GM18507 (cell line): ENCODE results near the gene ERI3.

Experiments used
- DNase-seq: peaks from one replicate; pipeline ENCODE4 v3.0.0; 2011; ENCODE audit warnings: low read depth; ENCODE audit not compliant: insufficient read length; ENCODE audit errors: extremely low spot score
- FAIRE-seq: peaks from 2 replicates; lab custom pipeline; 2011; peaks lifted over from hg19 to GRCh38; lab: Jason Lieb, UNC

The ERI3 gene

GRCh38 chr1:44354268-44354839 lies 703 bp downstream of the ERI3 start:
- no peak for DNase-seq
- no peak for FAIRE-seq

DNA sequence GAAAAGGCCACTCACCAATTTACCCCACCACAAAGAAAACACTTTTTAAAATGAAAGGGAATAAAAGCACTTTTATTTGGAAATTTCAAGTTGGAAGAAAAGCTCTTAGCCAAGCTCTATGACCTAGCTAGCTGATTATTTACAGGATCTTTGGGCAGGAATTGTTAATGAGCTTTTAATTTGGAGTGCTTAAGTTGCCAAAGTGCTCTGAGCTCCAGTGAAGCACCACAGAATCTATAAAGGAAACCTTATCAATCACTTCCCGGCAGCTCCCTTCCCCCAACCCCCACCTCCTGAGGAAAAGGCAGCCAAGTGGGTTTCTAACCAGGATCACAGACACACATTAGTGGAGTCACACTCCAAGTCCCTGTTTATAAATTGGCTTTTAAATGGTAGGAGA lies 1.5 kb downstream of the ERI3 start:
- FAIRE-seq (no peak), DNase-seq (no peak)

DNA sequence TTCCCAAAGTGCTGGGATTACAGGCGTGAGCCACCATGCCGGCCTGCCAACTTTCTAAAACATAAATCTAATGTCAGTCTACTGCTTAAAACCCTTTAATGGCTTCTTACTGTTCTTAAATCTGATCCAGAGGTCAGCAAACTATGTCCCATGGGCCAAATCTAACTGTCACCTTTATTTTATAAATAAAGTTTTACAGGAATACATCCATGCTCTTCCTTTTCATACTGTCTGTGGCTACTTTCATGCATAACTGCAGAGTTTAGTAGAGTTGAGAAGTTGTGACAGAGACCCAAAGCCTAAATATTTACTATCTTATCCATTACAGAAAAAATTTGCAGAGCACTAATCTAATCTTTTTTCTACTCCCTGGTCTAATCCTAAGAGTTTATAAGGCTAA lies 3.8 kb downstream of the ERI3 start:
- no peak for FAIRE-seq

DNA sequence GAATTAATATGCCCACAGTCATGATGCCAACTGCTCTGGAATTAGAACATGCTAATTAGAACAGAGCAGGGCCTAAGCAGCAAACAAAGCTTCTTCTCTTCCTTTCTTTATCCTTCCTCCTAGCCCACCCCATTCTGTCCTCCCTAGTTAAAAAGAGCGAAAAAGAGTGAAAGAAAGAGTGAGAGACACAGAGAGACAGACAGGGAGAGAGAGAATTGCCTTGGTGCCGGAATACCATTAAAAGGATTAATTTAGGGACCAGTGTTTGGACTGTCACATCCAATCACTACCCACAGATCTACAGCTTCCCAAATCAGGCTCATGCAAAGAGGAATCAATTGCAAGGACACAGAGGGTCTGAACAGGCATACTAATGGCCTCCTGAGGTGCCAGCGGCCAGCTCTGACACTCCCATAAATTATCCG lies 7.0 kb downstream of the ERI3 start:
- DNase-seq: no peak
- FAIRE-seq: no peak

More for the DNA sequence above, 3.8 kb downstream of the ERI3 start:
- no peak for DNase-seq

DNA sequence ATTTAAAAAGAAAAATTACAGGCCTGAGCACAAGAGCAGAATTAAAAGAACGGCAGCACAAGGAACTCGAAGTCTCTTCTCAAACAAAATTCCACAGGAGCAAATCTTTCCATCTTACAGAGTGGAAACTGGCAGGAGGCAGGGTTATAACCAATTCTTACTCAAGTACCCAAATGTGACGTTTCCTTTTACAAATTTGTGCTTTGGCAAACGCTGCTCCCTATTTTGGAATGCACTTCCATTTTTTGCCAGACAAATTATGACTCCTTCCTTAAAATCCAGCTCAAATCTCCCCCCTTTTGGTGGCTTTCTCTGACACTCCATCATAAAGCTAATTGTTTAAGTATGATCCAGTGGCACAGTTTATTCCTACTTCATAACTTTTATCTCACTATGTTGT lies 7.8 kb downstream of the ERI3 start:
- FAIRE-seq (no peak), DNase-seq (no peak)

GRCh38 chr1:44346878-44347277 lies 8.2 kb downstream of the ERI3 start:
- FAIRE-seq: no peak
- no peak for DNase-seq

DNA sequence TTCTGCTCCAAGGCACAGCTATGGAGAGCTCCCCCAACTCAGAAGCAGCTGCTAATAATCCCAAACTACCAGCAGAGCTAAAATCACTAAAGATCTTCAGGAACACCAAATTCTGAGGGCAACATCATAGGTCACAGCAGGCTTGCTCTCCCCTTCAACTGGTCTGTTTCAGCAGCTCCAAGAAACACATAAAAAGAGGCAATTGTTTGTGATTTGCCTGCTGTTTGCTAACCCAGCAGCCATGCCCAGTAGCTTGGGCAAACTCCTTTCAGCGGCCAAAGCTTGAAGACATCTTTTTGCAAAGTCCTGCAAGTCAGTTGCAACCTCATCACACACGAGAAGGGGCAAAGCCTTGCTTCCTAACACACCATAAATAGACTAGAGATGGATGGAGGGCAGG lies 8.9 kb downstream of the ERI3 start:
- FAIRE-seq (no peak), DNase-seq (no peak)

GRCh38 chr1:44345187-44345775 lies 9.8 kb downstream of the ERI3 start:
- DNase-seq: no peak
- no peak for FAIRE-seq

DNA sequence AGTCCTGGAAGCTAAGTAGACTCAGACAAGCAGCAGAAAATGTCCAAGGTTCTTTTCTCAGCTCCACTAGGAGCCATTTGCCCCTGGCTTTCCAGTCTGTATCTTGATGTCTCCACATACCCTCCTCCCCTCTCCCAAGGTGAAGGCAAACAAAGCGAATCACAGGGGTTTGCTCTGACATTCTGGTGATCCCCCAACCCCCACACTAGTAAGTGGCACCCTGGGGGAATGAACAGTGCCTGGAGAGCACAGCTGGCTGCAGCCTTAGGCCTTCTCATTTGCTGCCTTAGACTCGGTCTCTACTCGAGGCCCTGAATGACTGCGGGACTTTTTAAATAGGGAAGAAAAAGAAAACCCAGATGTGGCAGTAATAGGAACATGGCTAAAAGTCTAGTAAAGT lies 15.3 kb downstream of the ERI3 start:
- no peak for DNase-seq
- FAIRE-seq: no peak

- DNase-seq (no peak), FAIRE-seq (no peak)
Measured at GRCh38 chr1:44338136-44338535, 16.9 kb downstream of the ERI3 start.

GRCh38 chr1:44336668-44337067 lies 18.4 kb downstream of the ERI3 start:
- no peak for DNase-seq
- no peak for FAIRE-seq

DNA sequence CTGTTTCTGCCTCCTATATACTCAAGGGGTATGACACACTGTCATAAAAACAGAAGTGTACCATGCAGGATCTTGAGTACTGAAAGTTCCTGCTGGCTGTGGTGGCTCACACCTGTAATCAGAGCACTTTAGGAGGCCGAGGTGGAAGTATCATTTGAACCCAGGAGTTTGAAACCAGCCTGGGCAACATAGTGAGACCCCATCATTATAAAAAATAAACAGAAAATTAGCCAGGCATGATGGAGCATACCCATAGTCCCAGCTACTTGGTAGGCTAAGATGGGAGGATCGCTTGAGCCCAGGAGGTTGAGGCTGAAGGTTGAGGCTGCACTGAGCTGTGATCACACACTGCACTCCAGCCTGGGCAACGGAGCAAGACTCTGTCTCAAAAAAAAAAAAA lies 20.1 kb downstream of the ERI3 start:
- no peak for FAIRE-seq

DNA sequence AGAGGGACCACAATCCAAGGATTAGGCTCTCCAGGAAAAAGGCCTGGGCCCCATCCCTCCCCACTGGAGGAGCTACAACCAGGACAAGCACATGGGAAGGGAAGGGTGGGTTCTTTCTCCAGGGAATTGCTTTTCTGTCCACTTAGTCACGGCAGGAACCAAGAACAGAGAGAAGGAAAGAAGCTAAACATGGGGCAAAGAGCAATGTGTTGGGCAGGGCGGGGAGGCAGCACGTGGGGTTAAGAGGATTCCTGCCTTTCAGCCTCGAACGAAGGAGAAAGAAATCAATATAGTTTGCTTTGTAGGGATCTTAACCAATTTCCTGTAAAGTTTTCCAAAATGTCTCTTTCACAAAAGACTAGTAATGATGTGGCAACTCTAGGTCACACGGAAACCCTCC lies 21.7 kb downstream of the ERI3 start:
- FAIRE-seq (no peak), DNase-seq (no peak)

More for the DNA sequence above, 20.1 kb downstream of the ERI3 start:
- DNase-seq: no peak

DNA sequence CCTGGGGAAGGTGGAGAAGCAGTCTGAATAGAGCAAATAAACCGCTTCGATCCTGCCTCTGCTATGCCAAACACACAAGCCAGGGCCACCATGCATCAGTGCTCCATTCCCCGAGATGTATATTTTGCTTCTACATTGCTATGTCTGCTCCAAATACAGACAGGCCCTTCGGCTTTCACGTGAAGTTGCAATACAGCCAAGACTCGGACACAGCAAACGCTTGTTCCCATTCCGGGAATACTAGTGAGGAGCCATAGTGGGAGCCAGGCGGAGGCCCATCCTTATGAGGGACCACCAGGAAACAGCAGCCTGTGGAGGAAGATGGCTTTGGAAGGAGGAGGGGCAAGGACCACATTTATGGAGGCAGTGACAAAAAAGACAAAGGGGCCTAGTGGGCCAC lies 22.6 kb downstream of the ERI3 start:
- FAIRE-seq: no peak
- no peak for DNase-seq

- FAIRE-seq (no peak), DNase-seq (no peak)
Measured at GRCh38 chr1:44330935-44331334, 24.1 kb downstream of the ERI3 start.

GRCh38 chr1:44328671-44329416 lies 26.2 kb downstream of the ERI3 start:
- no peak for FAIRE-seq
- no peak for DNase-seq

GRCh38 chr1:44327679-44328491 lies 27.2 kb downstream of the ERI3 start:
- DNase-seq: no peak

GRCh38 chr1:44326821-44327465 lies 28.1 kb downstream of the ERI3 start:
- FAIRE-seq: no peak
- DNase-seq: no peak

More at GRCh38 chr1:44327679-44328491, 27.2 kb downstream of the ERI3 start:
- FAIRE-seq: no peak

DNA sequence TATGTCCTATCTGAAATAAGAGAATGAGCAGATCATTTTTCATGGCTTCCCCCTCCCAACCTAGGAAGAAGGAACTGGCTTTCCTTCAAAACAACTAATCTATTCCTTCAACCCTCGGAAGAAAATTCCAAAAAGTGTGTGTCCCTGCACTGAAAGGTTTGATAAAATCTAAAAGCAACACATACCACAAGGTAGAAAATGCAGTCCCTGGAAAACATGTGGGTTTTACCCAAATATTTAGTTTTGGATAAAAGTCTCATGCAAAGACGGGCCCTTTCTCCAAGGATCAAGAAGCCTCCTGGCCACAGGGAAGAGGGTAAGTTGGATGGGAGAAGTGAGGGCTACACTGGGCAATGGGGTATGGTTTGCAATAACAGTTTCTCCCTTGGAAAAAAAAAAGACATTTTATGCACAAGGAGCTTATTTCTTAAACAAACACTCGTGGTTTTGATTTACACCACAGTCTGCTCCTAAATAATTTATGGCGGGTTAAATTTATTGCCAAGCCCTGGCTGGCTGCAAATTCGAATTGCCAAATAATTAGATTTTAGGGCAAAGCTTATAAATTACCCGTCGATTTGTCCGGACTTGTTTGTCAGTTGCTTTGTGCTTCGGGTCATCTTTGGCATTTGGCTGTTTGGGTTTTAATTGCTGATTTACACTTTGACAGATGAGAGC lies 28.9 kb downstream of the ERI3 start:
- FAIRE-seq: no peak
- no peak for DNase-seq
